GM18861 (cell line): ENCODE measurements around the gene HDAC7.
"Not testable (repeated sequence)": the region's sequence is repeated elsewhere in the genome, so short reads cannot be mapped to it uniquely, and the experiment has no call there.

Experiments used
- ATAC-seq: cut with Tn5 transposase; IDR thresholded peaks from one replicate; pipeline ENCODE4 v1.9.1; 2021; ENCODE audit not compliant: unreplicated experiment

Gene HDAC7

GRCh38 chr12:47813511-47814196, 6.0 kb downstream of the HDAC7 start:
- ATAC-seq = peak; percentile 41

- ATAC-seq = peak; percentile 53
Observed at GRCh38 chr12:47812797-47813510, 6.7 kb downstream of the HDAC7 start.

GRCh38 chr12:47811581-47812484, 7.9 kb downstream of the HDAC7 start:
- ATAC-seq = no peak

GRCh38 chr12:47811072-47811396, 8.7 kb downstream of the HDAC7 start:
- ATAC-seq = no peak

GRCh38 chr12:47809518-47809917, 10.2 kb downstream of the HDAC7 start:
- ATAC-seq = not testable (repeated sequence)

GRCh38 chr12:47808574-47809365, 10.9 kb downstream of the HDAC7 start:
- ATAC-seq = no peak

- ATAC-seq = no peak
Observed at GRCh38 chr12:47808050-47808449, 11.7 kb downstream of the HDAC7 start.

- no peak for ATAC-seq
Observed at GRCh38 chr12:47807338-47807737, 12.4 kb downstream of the HDAC7 start.

- no peak for ATAC-seq
Observed at GRCh38 chr12:47805417-47805816, 14.3 kb downstream of the HDAC7 start.

GRCh38 chr12:47804171-47804570, 15.5 kb downstream of the HDAC7 start:
- ATAC-seq = no peak

GRCh38 chr12:47803191-47803875, 16.4 kb downstream of the HDAC7 start:
- no peak for ATAC-seq

GRCh38 chr12:47802312-47802711, 17.4 kb downstream of the HDAC7 start:
- no peak for ATAC-seq

- no peak for ATAC-seq
Observed at GRCh38 chr12:47801904-47802246, 17.8 kb downstream of the HDAC7 start.

GRCh38 chr12:47801170-47801903, 18.4 kb downstream of the HDAC7 start:
- ATAC-seq = no peak

- no peak for ATAC-seq
Observed at GRCh38 chr12:47800582-47800981, 19.1 kb downstream of the HDAC7 start.

- ATAC-seq = no peak
Observed at GRCh38 chr12:47799357-47799955, 20.2 kb downstream of the HDAC7 start.

- no peak for ATAC-seq
Observed at GRCh38 chr12:47798382-47798948, 21.2 kb downstream of the HDAC7 start.

GRCh38 chr12:47797441-47797840, 22.3 kb downstream of the HDAC7 start:
- no peak for ATAC-seq

GRCh38 chr12:47795814-47796411, 23.8 kb downstream of the HDAC7 start:
- no peak for ATAC-seq
